GM12875 (cell line): ENCODE data around the gene LOC128125822.

Source experiments
- H3K4me3 ChIP-seq: one replicate; pipeline ENCODE4 v1.5.1; 2011; ENCODE audit warnings: low read depth, low read length, control low read depth
- TF ChIP-seq, protein P1 (sequence below): IDR thresholded peaks from 2 replicates; pipeline ENCODE4 v1.5.1; 2011; ENCODE audit warnings: low read depth, mild to moderate bottlenecking, control low read depth, inconsistent platforms, low read length, moderate library complexity, borderline replicate concordance; ENCODE audit not compliant: insufficient read depth

The LOC128125822 gene

DNA sequence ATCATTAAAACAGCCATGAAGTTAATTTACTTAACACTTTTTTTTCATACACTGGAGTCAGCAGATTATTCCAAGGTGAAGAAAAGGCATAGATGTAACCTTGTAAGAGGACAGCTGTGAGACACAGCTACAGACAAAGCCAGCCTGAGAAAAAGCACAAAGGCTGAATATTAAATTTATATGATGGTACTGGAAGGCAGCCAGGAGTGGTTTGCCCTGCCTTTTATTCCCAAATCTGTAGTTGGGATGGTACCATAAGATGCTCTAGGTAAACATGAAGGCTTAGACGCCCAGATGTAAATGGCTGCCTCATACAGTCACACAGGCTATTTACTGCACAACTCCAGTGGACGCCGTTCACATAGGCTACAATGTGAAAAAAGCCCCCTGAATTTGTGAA lies 42.1 kb upstream of the LOC128125822 start:
- TF ChIP-seq, protein P1, sequence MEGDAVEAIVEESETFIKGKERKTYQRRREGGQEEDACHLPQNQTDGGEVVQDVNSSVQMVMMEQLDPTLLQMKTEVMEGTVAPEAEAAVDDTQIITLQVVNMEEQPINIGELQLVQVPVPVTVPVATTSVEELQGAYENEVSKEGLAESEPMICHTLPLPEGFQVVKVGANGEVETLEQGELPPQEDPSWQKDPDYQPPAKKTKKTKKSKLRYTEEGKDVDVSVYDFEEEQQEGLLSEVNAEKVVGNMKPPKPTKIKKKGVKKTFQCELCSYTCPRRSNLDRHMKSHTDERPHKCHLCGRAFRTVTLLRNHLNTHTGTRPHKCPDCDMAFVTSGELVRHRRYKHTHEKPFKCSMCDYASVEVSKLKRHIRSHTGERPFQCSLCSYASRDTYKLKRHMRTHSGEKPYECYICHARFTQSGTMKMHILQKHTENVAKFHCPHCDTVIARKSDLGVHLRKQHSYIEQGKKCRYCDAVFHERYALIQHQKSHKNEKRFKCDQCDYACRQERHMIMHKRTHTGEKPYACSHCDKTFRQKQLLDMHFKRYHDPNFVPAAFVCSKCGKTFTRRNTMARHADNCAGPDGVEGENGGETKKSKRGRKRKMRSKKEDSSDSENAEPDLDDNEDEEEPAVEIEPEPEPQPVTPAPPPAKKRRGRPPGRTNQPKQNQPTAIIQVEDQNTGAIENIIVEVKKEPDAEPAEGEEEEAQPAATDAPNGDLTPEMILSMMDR, result no peak

DNA sequence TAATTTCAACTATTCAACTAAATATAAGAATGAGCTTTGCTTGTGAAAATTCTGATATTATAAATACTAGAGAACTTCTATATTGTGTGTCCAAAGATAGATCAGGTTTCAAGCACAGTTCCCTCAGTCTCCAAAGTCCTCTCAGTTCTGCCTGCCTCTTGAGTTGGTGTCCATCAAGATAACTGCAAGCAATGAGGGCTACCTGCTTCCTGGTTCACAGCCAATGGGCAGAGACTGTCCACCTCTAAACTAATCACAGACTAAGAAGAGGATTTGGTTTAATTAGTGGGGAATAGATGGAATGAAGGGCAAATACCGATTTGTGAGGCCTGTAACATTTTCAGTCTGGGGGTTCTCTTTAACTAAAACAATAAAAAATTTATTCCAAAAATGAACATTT lies 41.3 kb upstream of the LOC128125822 start:
- H3K4me3 ChIP-seq, result no peak overlapping the region
- TF ChIP-seq, protein P1, result no peak

More for the DNA sequence above, 42.1 kb upstream of the LOC128125822 start:
- H3K4me3 ChIP-seq, result no peak overlapping the region

DNA sequence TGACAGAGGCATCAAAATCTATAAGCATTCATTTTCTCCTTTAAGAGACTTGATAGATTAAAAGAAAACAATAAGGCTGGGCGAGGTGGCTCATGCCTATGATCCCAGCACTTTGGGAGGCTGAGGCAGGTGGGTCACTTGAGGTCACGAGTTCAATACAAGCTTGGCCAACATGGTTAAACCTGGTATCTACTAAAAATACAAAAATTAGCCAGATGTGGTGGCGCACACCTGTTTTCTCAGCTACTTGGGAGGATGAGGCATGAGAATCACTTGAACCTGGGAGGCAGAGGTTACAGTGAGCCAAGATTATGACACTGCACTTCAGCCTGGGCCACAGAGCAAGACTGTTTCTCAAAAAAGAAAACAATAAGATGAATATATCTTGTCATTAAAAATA lies 39.3 kb upstream of the LOC128125822 start:
- TF ChIP-seq, protein P1, result no peak
- H3K4me3 ChIP-seq, result no peak overlapping the region

DNA sequence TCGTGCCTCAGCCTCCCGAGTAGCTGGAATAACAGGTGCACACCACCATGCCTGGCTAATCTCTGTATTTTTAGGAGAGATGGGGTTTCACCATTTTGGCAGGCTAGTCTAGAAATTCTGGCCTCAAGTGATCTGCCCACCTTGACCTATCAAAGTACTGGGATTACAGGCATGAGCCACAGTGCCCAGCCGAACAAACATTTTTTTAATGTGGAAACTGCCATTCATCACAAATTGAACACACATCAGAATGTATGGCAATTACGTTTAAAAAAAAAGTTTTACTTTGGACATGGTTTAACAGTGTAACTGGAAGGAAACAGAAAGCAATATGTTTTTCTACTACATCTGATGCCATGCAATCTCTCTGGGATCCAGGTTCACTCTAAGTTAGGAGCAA lies 38.3 kb upstream of the LOC128125822 start:
- TF ChIP-seq, protein P1, result no peak

DNA sequence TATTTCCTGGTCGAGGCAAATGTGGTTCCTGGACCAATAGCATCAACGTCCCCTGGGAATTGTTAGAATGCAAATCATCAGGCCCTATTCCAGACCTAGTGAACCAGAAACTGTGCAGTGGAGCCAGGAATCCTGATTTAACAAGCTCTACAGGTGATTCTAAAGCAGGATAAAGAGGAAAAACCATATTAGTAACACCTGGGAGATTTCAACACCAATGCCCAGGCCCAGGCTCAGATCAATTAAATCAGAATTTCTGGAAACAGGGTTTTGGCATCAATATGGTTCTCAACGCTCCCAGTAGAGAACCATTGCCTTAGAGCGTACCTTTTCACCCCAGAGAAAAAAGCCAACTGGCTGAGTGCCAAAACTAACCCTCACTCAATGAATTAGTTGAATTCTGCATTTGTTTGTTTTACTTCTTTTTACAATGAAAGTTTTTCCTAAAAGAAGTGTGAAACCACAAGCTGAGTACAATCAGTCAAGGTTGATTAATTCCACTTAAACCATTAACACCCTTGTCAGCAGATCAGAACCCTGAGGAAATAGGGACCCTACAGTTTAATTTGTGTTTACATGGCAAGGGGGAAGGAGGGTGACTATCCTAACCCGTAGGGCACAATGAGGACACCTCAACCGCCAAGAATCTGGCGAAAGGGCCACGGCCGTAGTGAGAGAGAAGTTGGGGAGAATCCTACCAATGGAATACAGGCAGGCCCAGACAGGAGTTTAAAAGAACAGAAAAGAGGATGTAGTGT lies 34.9 kb upstream of the LOC128125822 start:
- no peak overlapping the region for H3K4me3 ChIP-seq
- TF ChIP-seq, protein P1, result no peak

More for the DNA sequence above, 38.3 kb upstream of the LOC128125822 start:
- H3K4me3 ChIP-seq, result no peak overlapping the region

DNA sequence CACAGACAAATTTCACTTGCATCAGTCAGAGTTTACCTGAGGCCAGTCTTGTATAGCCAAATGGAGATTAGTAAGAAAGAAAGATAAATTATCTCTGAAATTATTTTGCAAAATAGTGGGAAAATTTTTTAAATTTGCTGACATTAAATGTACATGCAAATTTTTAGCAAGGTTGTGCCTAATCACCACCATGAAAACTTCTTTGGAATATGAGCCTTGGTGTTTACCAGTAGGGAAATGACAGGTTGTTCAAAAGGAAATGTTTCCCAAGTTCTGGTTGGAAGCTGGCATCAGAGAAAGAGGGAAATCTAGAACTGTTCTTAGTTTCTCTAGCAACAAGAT lies 34.4 kb upstream of the LOC128125822 start:
- TF ChIP-seq, protein P1, result no peak

DNA sequence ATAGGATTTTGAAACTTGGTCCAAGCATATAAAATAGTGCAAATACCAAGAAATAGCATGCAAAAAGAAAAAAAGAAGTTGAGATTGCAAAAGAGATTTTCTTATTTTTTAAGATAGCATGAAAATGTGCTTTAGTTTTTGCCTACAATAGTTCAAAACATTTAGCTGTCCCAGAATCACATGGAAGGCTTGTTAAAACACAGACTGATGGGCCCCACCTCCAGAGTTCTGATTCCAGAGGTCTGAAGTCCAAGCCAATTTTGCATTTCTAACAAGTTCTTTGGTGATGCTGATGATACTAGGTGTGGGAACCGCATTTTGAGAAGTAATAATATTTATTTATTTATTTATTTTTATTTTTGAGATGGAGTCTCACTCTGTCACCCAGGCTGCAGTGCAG lies 33.7 kb upstream of the LOC128125822 start:
- TF ChIP-seq, protein P1, result no peak
- H3K4me3 ChIP-seq, result no peak overlapping the region

More for the DNA sequence above, 34.4 kb upstream of the LOC128125822 start:
- H3K4me3 ChIP-seq, result no peak overlapping the region
